Stimulated activated CD8-positive, alpha-beta memory T cell treated with anti-CD3 and anti-CD28 coated beads, Interleukin-15, amount 100 ng/mL, for 24 hours (primary cell): ENCODE results near the gene LRP3.
"Not testable (repeated sequence)": the region's sequence is repeated elsewhere in the genome, so short reads cannot be mapped to it uniquely, and the experiment has no call there.

Experiments
- DNase-seq: peaks from one replicate; pipeline ENCODE4 v3.0.0-alpha.2; 2020; ENCODE audit warnings: low read depth

LRP3 gene

GRCh38 chr19:33202546-33203507, 8.7 kb downstream of the LRP3 start:
- DNase-seq: no peak

- DNase-seq: no peak
Observed at GRCh38 chr19:33203529-33203928, 9.4 kb downstream of the LRP3 start.

GRCh38 chr19:33204136-33204973, 10.2 kb downstream of the LRP3 start:
- no peak for DNase-seq

GRCh38 chr19:33205110-33205509, 11.0 kb downstream of the LRP3 start:
- DNase-seq: no peak

- DNase-seq: no peak
Observed at GRCh38 chr19:33205531-33206260, 11.6 kb downstream of the LRP3 start.

- DNase-seq: no peak
Observed at GRCh38 chr19:33206261-33207039, 12.3 kb downstream of the LRP3 start.

- no peak for DNase-seq
Observed at GRCh38 chr19:33207040-33207620, 13.0 kb downstream of the LRP3 start.

GRCh38 chr19:33207903-33208302, 13.8 kb downstream of the LRP3 start:
- DNase-seq: no peak

GRCh38 chr19:33208371-33208895, 14.3 kb downstream of the LRP3 start:
- DNase-seq: no peak

GRCh38 chr19:33208904-33209849, 15.0 kb downstream of the LRP3 start:
- no peak for DNase-seq

GRCh38 chr19:33209850-33210230, 15.7 kb downstream of the LRP3 start:
- not testable (repeated sequence) for DNase-seq

GRCh38 chr19:33210266-33210940, 16.3 kb downstream of the LRP3 start:
- no peak for DNase-seq

- no peak for DNase-seq
Observed at GRCh38 chr19:33211794-33212435, 17.8 kb downstream of the LRP3 start.

- DNase-seq: no peak
Observed at GRCh38 chr19:33212436-33213172, 18.5 kb downstream of the LRP3 start.

- no peak for DNase-seq
Observed at GRCh38 chr19:33214596-33214995, 20.5 kb downstream of the LRP3 start.

- no peak for DNase-seq
Observed at GRCh38 chr19:33215438-33216197, 21.5 kb downstream of the LRP3 start.

GRCh38 chr19:33216198-33216830, 22.2 kb downstream of the LRP3 start:
- DNase-seq: no peak
